Activated CD8-positive, alpha-beta T cell treated with anti-CD3 and anti-CD28 coated beads for 36 hours (primary cell): Measurements from ENCODE around the gene HPCAL1. TPM values are rescaled to one million over a fixed set of nuclear protein-coding genes. Genes with fewer than 3 reads are reported as not detected.

Source experiments
- ATAC-seq: fragments of 200-7000 bp; cut with Tn5 transposase; one replicate; pipeline ENCODE4 v1.10.0; 2021; ENCODE audit warnings: mild to moderate bottlenecking, moderate library complexity
- CTCF ChIA-PET: fragments of 350-600 bp; sonication (Branson Sonifier 250); formaldehyde crosslinking; loops from one replicate; lab custom pipeline; 2021; ENCODE audit warnings: antibody characterized with exemption; lab: Charles Lee
- POLR2A ChIA-PET: fragments of 350-600 bp; sonication (Branson Sonifier 250); formaldehyde crosslinking; loops from one replicate; lab custom pipeline; 2021; ENCODE audit warnings: antibody characterized with exemption; lab: Charles Lee
- DNase-seq: peaks from one replicate; pipeline ENCODE4 v3.0.0-alpha.2; 2020
- H3K27ac Mint-ChIP-seq: one replicate; pipeline ENCODE4 v1.8.0; 2021; ENCODE audit warnings: mild to moderate bottlenecking, mixed read lengths
- H3K27me3 Mint-ChIP-seq: one replicate; pipeline ENCODE4 v1.8.0; 2021; ENCODE audit warnings: mixed read lengths
- H3K36me3 Mint-ChIP-seq: one replicate; pipeline ENCODE4 v1.8.0; 2021; ENCODE audit warnings: low read depth, mixed read lengths
- H3K4me1 Mint-ChIP-seq: one replicate; pipeline ENCODE4 v1.8.0; 2021; ENCODE audit warnings: low read depth, mixed read lengths
- H3K4me3 Mint-ChIP-seq: one replicate; pipeline ENCODE4 v1.8.0; 2021; ENCODE audit warnings: mild to moderate bottlenecking, moderate library complexity, mixed read lengths
- H3K9me3 Mint-ChIP-seq: one replicate; pipeline ENCODE4 v1.8.0; 2021; ENCODE audit warnings: mixed read lengths
- CTCF ChIP-seq: fragments of 200-600 bp; IDR thresholded peaks from one replicate; pipeline ENCODE4 v1.8.0; 2022; ENCODE audit warnings: antibody characterized with exemption, mild to moderate bottlenecking
- intact Hi-C: fragments of 100-400 bp; cut with micrococcal nuclease; formaldehyde crosslinking; loops from one replicate; pipeline ENCODE4 v1.10.0; 2022
- total RNA-seq, 2 experiments: library from RNA; stranded (reverse); gene quantifications; one replicate each; pipeline ENCODE4 v1.2.3, GENCODE V29; 2021

The HPCAL1 gene
- total RNA-seq, 2 experiments from 2014 or later = 166 to 170 TPM

- no peaks in the 10 kb centered on the region for H3K27me3 Mint-ChIP-seq
- no peak for DNase-seq
- TF ChIP-seq CTCF = no peak
- no peak overlapping the region for H3K27ac Mint-ChIP-seq
- POLR2A ChIA-PET = no interaction called here
- no peak for ATAC-seq
- no peaks in the 10 kb centered on the region for H3K9me3 Mint-ChIP-seq
- CTCF ChIA-PET = interaction anchor here (0.9 to 2.3 kb wide), 2 partner anchors 143 to 169 kb away, joined by 3 to 6 read pairs; no protein-coding TSS in a partner anchor
- intact Hi-C loops = no loop called here
- peaks cover 8% of the 10 kb centered on the region for H3K4me1 Mint-ChIP-seq
- H3K4me3 Mint-ChIP-seq = no peak overlapping the region
- no peaks in the 10 kb centered on the region for H3K36me3 Mint-ChIP-seq
Observed at GRCh38 chr2:10266133-10266620, 36.5 kb upstream of the HPCAL1 start.

- CTCF ChIA-PET = interaction anchor here (2.0 to 2.3 kb wide), 2 partner anchors 142 to 168 kb away, joined by 6 to 11 read pairs; no protein-coding TSS in a partner anchor
Observed at GRCh38 chr2:10267036-10267435, 35.7 kb upstream of the HPCAL1 start.

GRCh38 chr2:10267551-10268465, 34.9 kb upstream of the HPCAL1 start:
- no peak for DNase-seq
- TF ChIP-seq CTCF = no peak
- POLR2A ChIA-PET = interaction anchor here (0.6 kb wide), 1 partner anchor 25 kb away, joined by 3 read pairs; no protein-coding TSS in a partner anchor
- intact Hi-C loops = no loop called here
- Mint-ChIP-seq H3K4me3 (no peak overlapping the region), H3K4me1 (peaks cover 8% of the 10 kb centered on the region), H3K36me3 (no peaks in the 10 kb centered on the region), H3K9me3 (no peaks in the 10 kb centered on the region), H3K27me3 (no peaks in the 10 kb centered on the region), H3K27ac (no peak overlapping the region)
- CTCF ChIA-PET = interaction anchor here (2.0 to 3.6 kb wide), 3 partner anchors 141 to 167 kb away, joined by 6 to 42 read pairs (median 11); no protein-coding TSS in a partner anchor
- no peak for ATAC-seq

More at GRCh38 chr2:10267036-10267435, 35.7 kb upstream of the HPCAL1 start:
- H3K27ac Mint-ChIP-seq = no peak overlapping the region
- H3K36me3 Mint-ChIP-seq = no peaks in the 10 kb centered on the region
- no peak for DNase-seq
- POLR2A ChIA-PET = no interaction called here
- intact Hi-C loops = no loop called here
- no peaks in the 10 kb centered on the region for H3K9me3 Mint-ChIP-seq
- H3K4me3 Mint-ChIP-seq = no peak overlapping the region
- no peak for ATAC-seq
- no peak for TF ChIP-seq CTCF
- peaks cover 8% of the 10 kb centered on the region for H3K4me1 Mint-ChIP-seq
- H3K27me3 Mint-ChIP-seq = no peaks in the 10 kb centered on the region

- Mint-ChIP-seq H3K4me1 (peaks cover 8% of the 10 kb centered on the region), H3K27me3 (no peaks in the 10 kb centered on the region), H3K36me3 (no peaks in the 10 kb centered on the region), H3K27ac (no peak overlapping the region), H3K9me3 (no peaks in the 10 kb centered on the region), H3K4me3 (no peak overlapping the region)
- ATAC-seq (no peak), DNase-seq (no peak)
- ChIA-PET CTCF (interaction anchor here (3.0 to 3.6 kb wide), 2 partner anchors 140 to 165 kb away, joined by 42 to 44 read pairs; no protein-coding TSS in a partner anchor), POLR2A (interaction anchor here (0.8 kb wide), 1 partner anchor 140 kb away, joined by 3 read pairs; no protein-coding TSS in a partner anchor)
- no peak for TF ChIP-seq CTCF
- intact Hi-C loops = no loop called here
Observed at GRCh38 chr2:10269291-10269690, 33.4 kb upstream of the HPCAL1 start.
